COLO668 (cell line): ENCODE data around the gene QDPR.

Experiments
- DNase-seq: peaks from one replicate; lab custom pipeline; 2025; ENCODE audit not compliant: unreplicated experiment; lab: John Stamatoyannopoulos, UW

The QDPR gene

DNA sequence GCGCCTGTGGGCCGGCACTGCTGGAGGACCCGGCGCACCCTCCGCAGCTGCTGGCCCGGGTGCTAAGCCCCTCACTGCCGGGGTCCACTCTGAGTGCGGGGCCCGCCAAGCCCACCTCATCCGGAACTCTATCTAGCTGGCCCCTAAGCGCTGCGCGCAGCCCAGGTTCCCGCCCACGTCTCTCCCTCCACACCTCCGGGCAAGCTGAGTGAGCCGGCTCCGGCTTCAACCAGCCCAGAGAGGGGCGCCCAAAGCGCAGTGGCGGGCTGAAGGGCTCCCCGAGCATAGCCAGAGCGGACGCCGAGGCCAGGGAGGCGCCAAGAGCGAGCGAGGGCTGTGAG lies 75.2 kb downstream of the QDPR start:
- DNase-seq = no peak
